GM12865 (cell line): Measurements from ENCODE around the gene CNTNAP2.
"Not testable (repeated sequence)": the region's sequence is repeated elsewhere in the genome, so short reads cannot be mapped to it uniquely, and the experiment has no call there.

Experiments used
- DNase-seq: peaks from one replicate; pipeline ENCODE4 v3.0.0; 2010; ENCODE audit warnings: low read depth
- H3K4me3 ChIP-seq: 2 replicates; pipeline ENCODE4 v1.5.1; 2011; ENCODE audit warnings: mild to moderate bottlenecking, low read depth, low read length, control low read depth
- CTCF ChIP-seq: IDR thresholded peaks from 2 replicates; pipeline ENCODE4 v1.5.1; 2011; ENCODE audit warnings: low read length, control low read depth, low read depth, inconsistent platforms; ENCODE audit not compliant: insufficient read depth; ENCODE audit errors: missing control alignments

CNTNAP2 gene

GRCh38 chr7:148442141-148442655 is 2325.6 kb downstream of the CNTNAP2 start:
- no peak for DNase-seq
- TF ChIP-seq CTCF, result no peak
- H3K4me3 ChIP-seq, result no peak overlapping the region

- DNase-seq, result no peak
- H3K4me3 ChIP-seq, result no peak overlapping the region
- TF ChIP-seq CTCF, result no peak
These were observed 2326.3 kb downstream of the CNTNAP2 start for GRCh38 chr7:148442933-148443332.

- DNase-seq, result no peak
- no peak for TF ChIP-seq CTCF
- no peak overlapping the region for H3K4me3 ChIP-seq
These were observed 2328.9 kb downstream of the CNTNAP2 start for GRCh38 chr7:148445260-148446044.

DNA sequence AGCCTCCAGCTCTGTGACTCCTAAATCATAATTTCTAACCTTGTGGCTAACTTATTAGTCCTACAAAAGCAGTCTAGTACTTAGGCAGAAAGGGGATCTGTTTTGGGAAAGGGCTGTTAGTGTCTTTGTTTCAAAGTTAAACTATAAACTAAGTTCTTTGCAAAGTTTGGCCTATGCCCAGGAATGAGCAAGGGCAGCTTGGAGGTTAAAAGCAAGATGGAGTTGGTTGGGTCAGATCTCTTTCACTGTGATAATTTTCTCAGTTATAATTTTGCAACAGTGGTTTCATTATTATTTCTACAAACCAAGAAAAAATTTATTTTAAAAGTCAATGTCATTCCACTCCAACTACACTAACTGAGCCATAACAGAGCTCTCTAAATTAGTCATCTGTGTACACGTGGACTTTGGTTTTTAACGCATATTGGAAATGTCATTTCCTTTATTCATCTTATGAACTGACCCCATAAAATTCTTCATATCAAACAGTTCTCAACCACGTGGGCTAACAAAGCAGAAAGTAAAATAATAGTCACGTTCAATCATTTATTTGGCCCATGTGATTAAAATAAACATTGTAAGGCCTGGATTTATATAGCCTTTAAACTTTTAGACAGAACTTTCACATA is 2330.7 kb downstream of the CNTNAP2 start:
- peak; percentile 29 for DNase-seq
- TF ChIP-seq CTCF, result no peak

GRCh38 chr7:148451526-148451925 is 2334.9 kb downstream of the CNTNAP2 start:
- DNase-seq, H3K4me3 ChIP-seq: not testable (repeated sequence)

More for the DNA sequence above, 2330.7 kb downstream of the CNTNAP2 start:
- no peak overlapping the region for H3K4me3 ChIP-seq

DNA sequence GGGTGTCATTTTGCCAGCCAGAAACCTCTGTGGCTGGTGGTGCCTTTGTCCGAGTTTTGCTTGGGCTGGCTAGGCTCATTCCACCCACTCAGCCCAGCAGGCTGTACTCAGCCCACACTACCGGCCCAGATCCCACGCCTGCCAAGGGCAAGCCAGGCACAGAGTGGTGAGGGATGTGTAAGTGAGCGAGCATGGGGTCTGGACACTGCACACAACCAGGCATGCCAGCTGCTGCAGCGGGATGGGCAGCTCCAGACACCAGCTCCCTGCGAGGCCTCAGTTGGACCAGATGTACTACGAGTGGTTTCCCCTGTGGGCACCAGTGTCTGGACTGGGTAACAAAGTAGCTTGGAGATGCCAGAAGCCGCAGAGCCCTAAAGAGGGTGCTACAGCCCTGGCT is 2339.8 kb downstream of the CNTNAP2 start:
- DNase-seq, result no peak
- no peak overlapping the region for H3K4me3 ChIP-seq
- no peak for TF ChIP-seq CTCF

GRCh38 chr7:148457310-148457921 is 2340.8 kb downstream of the CNTNAP2 start:
- no peak overlapping the region for H3K4me3 ChIP-seq
- no peak for TF ChIP-seq CTCF
- no peak for DNase-seq
